LNCaP clone FGC (cell line): Measurements from ENCODE around the gene SIDT1.
A peak's percentile ranks its signal among the peaks of the same experiment; 100 is the strongest.

Source experiments
- DNase-seq: peaks from one replicate; pipeline ENCODE4 v3.0.0-alpha.2; 2011; ENCODE audit warnings: low read depth
- H3K4me3 ChIP-seq: 2 replicates; pipeline ENCODE4 v1.5.1; 2011; ENCODE audit warnings: mild to moderate bottlenecking, low read depth, low read length, control low read depth
- CTCF ChIP-seq: IDR thresholded peaks from 2 replicates; pipeline ENCODE4 v1.5.1; 2012; ENCODE audit warnings: mild to moderate bottlenecking; ENCODE audit not compliant: control insufficient read depth, insufficient read depth; ENCODE audit errors: extremely low read depth

The SIDT1 gene

GRCh38 chr3:113617726-113618125, 85.4 kb downstream of the SIDT1 start:
- TF ChIP-seq CTCF = no peak
- DNase-seq = no peak

GRCh38 chr3:113620091-113620490, 87.7 kb downstream of the SIDT1 start:
- DNase-seq = no peak
- TF ChIP-seq CTCF = no peak

More at GRCh38 chr3:113617726-113618125, 85.4 kb downstream of the SIDT1 start:
- H3K4me3 ChIP-seq = no peak overlapping the region

GRCh38 chr3:113623324-113623723, 91.0 kb downstream of the SIDT1 start:
- no peak for DNase-seq
- no peak overlapping the region for H3K4me3 ChIP-seq
- TF ChIP-seq CTCF = peak; percentile 33; the same call in 1 of the 2 replicates

More at GRCh38 chr3:113620091-113620490, 87.7 kb downstream of the SIDT1 start:
- H3K4me3 ChIP-seq = no peak overlapping the region

GRCh38 chr3:113623811-113624210, 91.5 kb downstream of the SIDT1 start:
- H3K4me3 ChIP-seq = no peak overlapping the region
- no peak for DNase-seq
- no peak for TF ChIP-seq CTCF

GRCh38 chr3:113625834-113626233, 93.5 kb downstream of the SIDT1 start:
- no peak for DNase-seq
- TF ChIP-seq CTCF = no peak
- no peak overlapping the region for H3K4me3 ChIP-seq

- peak; percentile 52 for DNase-seq
- H3K4me3 ChIP-seq = no peak overlapping the region
- TF ChIP-seq CTCF = peak; percentile 97
Measured at GRCh38 chr3:113626503-113627371, 94.4 kb downstream of the SIDT1 start.
